Stomach smooth muscle (tissue), 2 donors: Measurements from ENCODE around the gene LDLRAD4.
A peak's percentile ranks its signal among the peaks of the same experiment; 100 is the strongest.

ENCODE experiments used
- H3K27ac ChIP-seq: one replicate; pipeline ENCODE4 v1.7.0; 2013; ENCODE audit warnings: mild to moderate bottlenecking, low read length, inconsistent platforms
- H3K27me3 ChIP-seq, 2 donors: one replicate each; pipeline ENCODE4 v1.7.0; 2013; ENCODE audit warnings: low read length in 2 of 2; ENCODE audit not compliant: insufficient read depth in 2 of 2, control insufficient read depth in 1 of 2
- H3K36me3 ChIP-seq, 2 donors: one replicate each; pipeline ENCODE4 v1.7.0; 2013; ENCODE audit warnings: low read length in 2 of 2; ENCODE audit not compliant: control insufficient read depth in 2 of 2, insufficient read depth in 2 of 2
- H3K4me1 ChIP-seq: one replicate; pipeline ENCODE4 v1.7.0; 2013; ENCODE audit warnings: low read length; ENCODE audit not compliant: control insufficient read depth, insufficient read depth
- H3K4me3 ChIP-seq, 2 donors: one replicate each; pipeline ENCODE4 v1.7.0; 2013; ENCODE audit warnings: low read length in 2 of 2
- H3K9ac ChIP-seq, 2 donors: one replicate each; pipeline ENCODE4 v1.7.0; 2013; ENCODE audit warnings: low read length in 2 of 2, mild to moderate bottlenecking in 1 of 2
- H3K9me3 ChIP-seq, 2 donors: one replicate each; pipeline ENCODE4 v1.7.0; 2013; ENCODE audit warnings: low read length in 2 of 2; ENCODE audit not compliant: control insufficient read depth in 2 of 2
- donor health status: healthy.
- donor health status: Pancreatic carcinoma.

The LDLRAD4 gene

GRCh38 chr18:13545955-13546354 is 327.4 kb downstream of the LDLRAD4 start:
- Histone ChIP-seq H3K27ac (no peak overlapping the region), H3K9ac (no peak overlapping the region), H3K4me3 (no peak overlapping the region), H3K4me1 (peaks cover 84% of the 10 kb centered on the region), H3K36me3 (no peaks in the 10 kb centered on the region), H3K9me3 (no peaks in the 10 kb centered on the region), H3K27me3 (no peaks in the 10 kb centered on the region)

GRCh38 chr18:13546638-13547037 is 328.1 kb downstream of the LDLRAD4 start:
- Histone ChIP-seq H3K4me3 (no peak overlapping the region), H3K27me3 (no peaks in the 10 kb centered on the region), H3K9ac (no peak overlapping the region), H3K36me3 (no peaks in the 10 kb centered on the region), H3K4me1 (peaks cover 82% of the 10 kb centered on the region), H3K27ac (no peak overlapping the region), H3K9me3 (no peaks in the 10 kb centered on the region)

GRCh38 chr18:13547347-13547746 is 328.8 kb downstream of the LDLRAD4 start:
- Histone ChIP-seq H3K4me1 (peaks cover 80% of the 10 kb centered on the region), H3K27me3 (no peaks in the 10 kb centered on the region), H3K27ac (peak overlapping the region; percentile 74), H3K9me3 (no peaks in the 10 kb centered on the region), H3K36me3 (no peaks in the 10 kb centered on the region), H3K4me3 (no peak overlapping the region), H3K9ac (no peak overlapping the region)

GRCh38 chr18:13548106-13548819 is 329.7 kb downstream of the LDLRAD4 start:
- H3K9ac ChIP-seq = no peak overlapping the region
- H3K9me3 ChIP-seq = no peaks in the 10 kb centered on the region
- peaks cover 71% of the 10 kb centered on the region for H3K4me1 ChIP-seq
- peak overlapping the region; percentile 74 for H3K27ac ChIP-seq
- no peak overlapping the region for H3K4me3 ChIP-seq
- H3K36me3 ChIP-seq = no peaks in the 10 kb centered on the region
- no peaks in the 10 kb centered on the region for H3K27me3 ChIP-seq

- Histone ChIP-seq H3K9ac (peak overlapping the region in 1 of 2 donors; percentile 31), H3K9me3 (no peaks in the 10 kb centered on the region), H3K36me3 (no peaks in the 10 kb centered on the region), H3K4me1 (peaks cover 63% of the 10 kb centered on the region), H3K27ac (peak overlapping the region; percentile 74), H3K4me3 (peak overlapping the region; percentile 8 to 37), H3K27me3 (no peaks in the 10 kb centered on the region)
Observed at GRCh38 chr18:13548966-13549879, 330.7 kb downstream of the LDLRAD4 start.

GRCh38 chr18:13549880-13550232 is 331.3 kb downstream of the LDLRAD4 start:
- Histone ChIP-seq H3K4me3 (peak overlapping the region in 1 of 2 donors; percentile 37), H3K9ac (peak overlapping the region in 1 of 2 donors; percentile 31), H3K27me3 (no peaks in the 10 kb centered on the region), H3K36me3 (no peaks in the 10 kb centered on the region), H3K4me1 (peaks cover 60% of the 10 kb centered on the region), H3K9me3 (no peaks in the 10 kb centered on the region), H3K27ac (peak overlapping the region; percentile 74)

GRCh38 chr18:13550418-13551304 is 332.1 kb downstream of the LDLRAD4 start:
- peaks cover 52% of the 10 kb centered on the region for H3K4me1 ChIP-seq
- H3K36me3 ChIP-seq = no peaks in the 10 kb centered on the region
- no peak overlapping the region for H3K9ac ChIP-seq
- no peak overlapping the region for H3K4me3 ChIP-seq
- no peak overlapping the region for H3K27ac ChIP-seq
- H3K27me3 ChIP-seq = no peaks in the 10 kb centered on the region
- no peaks in the 10 kb centered on the region for H3K9me3 ChIP-seq

- Histone ChIP-seq H3K4me1 (peaks cover 47% of the 10 kb centered on the region), H3K36me3 (no peaks in the 10 kb centered on the region), H3K9me3 (no peaks in the 10 kb centered on the region), H3K27me3 (no peaks in the 10 kb centered on the region), H3K27ac (no peak overlapping the region), H3K4me3 (no peak overlapping the region), H3K9ac (no peak overlapping the region)
Observed at GRCh38 chr18:13551305-13551603, 332.7 kb downstream of the LDLRAD4 start.

- H3K9ac ChIP-seq = no peak overlapping the region
- no peaks in the 10 kb centered on the region for H3K36me3 ChIP-seq
- H3K4me1 ChIP-seq = peaks cover 45% of the 10 kb centered on the region
- H3K27me3 ChIP-seq = no peaks in the 10 kb centered on the region
- no peak overlapping the region for H3K27ac ChIP-seq
- no peak overlapping the region for H3K4me3 ChIP-seq
- no peaks in the 10 kb centered on the region for H3K9me3 ChIP-seq
Observed at GRCh38 chr18:13551841-13552733, 333.5 kb downstream of the LDLRAD4 start.

- no peaks in the 10 kb centered on the region for H3K36me3 ChIP-seq
- H3K27ac ChIP-seq = no peak overlapping the region
- H3K4me3 ChIP-seq = no peak overlapping the region
- H3K4me1 ChIP-seq = peaks cover 35% of the 10 kb centered on the region
- H3K9ac ChIP-seq = no peak overlapping the region
- no peaks in the 10 kb centered on the region for H3K27me3 ChIP-seq
- no peaks in the 10 kb centered on the region for H3K9me3 ChIP-seq
Observed at GRCh38 chr18:13553449-13553848, 334.9 kb downstream of the LDLRAD4 start.
